Stomach (tissue), 4 donors: Measurements from ENCODE around the gene CCDC136.

ENCODE experiments used
- CTCF ChIP-seq, 7 experiments: fragments of 450-650 bp in 4 of 7; fragments of 200-600 bp in 3 of 7; sonication (generic) in 3 of 7; IDR thresholded peaks; one replicate each; pipeline ENCODE4 v1.5.1; 2016 to 2019; ENCODE audit warnings: antibody characterized with exemption in 7 of 7, control low read depth in 2 of 7, mild to moderate bottlenecking in 1 of 7
- EP300 ChIP-seq: sonication (generic); formaldehyde crosslinking; IDR thresholded peaks from one replicate; pipeline ENCODE4 v1.6.1; 2017; ENCODE audit warnings: antibody characterized with exemption

DNA sequence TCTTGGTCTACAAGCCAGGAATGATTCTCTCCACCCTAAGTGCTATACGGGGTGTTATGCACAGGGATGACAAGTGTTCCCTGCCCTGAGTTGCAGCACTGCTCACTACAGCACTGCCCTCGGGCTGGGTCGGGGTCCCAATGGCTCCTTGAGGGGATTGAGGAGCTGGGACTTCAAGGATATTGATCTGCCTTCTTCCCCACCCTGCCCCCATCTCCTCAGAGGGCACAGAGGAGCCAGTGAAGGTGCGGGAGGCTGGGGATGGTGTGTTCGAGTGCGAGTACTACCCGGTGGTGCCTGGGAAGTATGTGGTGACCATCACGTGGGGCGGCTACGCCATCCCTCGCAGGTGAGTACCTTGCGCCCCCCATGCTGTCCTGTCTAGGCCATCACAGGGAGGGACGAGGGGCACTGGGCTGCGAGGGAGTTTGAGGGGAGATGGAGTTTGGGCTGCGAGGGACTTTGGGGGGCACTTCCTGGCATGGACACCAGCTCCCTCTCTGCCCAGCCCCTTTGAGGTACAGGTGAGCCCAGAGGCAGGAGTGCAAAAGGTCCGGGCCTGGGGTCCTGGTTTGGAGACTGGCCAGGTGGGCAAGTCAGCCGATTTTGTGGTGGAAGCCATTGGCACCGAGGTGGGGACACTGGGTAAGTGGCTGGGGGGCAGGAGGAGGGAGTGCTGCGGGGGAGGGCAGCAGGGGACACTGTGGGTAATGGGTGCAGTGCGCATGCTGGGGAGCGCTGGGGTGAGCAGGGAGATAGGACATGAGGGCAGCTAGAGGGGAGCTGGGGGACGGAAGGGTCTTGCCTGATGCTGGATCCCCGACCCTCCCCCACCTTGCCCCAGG, 48.8 kb downstream of the CCDC136 start:
- no peak for TF ChIP-seq CTCF (IDR thresholded peaks at IDR 0.05)
- no peak for TF ChIP-seq EP300
